Right forelimb (tissue), 1 donor: ENCODE measurements around the gene ACTR10.

Experiments
- DNase-seq: peaks from one replicate; pipeline ENCODE4 v3.0.0-alpha.2; 2018

Gene ACTR10

DNA sequence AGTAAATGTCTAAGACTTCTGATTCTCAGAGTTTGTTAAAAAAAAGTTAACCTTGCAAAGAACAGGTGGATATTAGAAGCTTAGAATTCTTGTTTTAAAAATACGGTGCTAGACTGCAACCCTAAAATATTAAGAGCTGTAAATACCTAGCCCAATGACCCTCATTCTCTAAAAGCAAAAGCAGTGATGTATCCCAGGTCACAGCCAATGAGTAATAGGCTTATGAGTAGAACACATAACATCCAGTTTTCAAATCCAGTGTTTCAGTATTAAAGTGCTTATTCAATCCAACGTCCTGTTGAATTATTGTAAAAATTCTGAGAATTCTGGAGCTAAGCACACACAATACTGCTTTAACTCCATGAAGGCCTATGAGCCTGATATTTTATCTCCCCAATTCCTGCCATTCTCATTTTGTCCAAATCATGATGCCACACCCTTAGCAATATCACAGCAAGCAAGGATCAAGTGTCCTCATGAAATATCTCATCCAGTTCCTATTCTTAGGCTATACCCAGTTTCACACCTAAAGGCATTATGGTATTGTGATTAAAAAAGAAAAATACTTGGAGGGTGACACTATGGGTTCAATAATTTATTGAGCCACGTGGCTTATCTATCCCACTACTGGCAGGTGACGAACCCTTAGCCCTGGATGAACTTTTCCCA, 83.1 kb downstream of the ACTR10 start:
- DNase-seq, result no peak

- DNase-seq, result no peak
These were observed 83.8 kb downstream of the ACTR10 start for GRCh38 chr14:58283730-58284129.

DNA sequence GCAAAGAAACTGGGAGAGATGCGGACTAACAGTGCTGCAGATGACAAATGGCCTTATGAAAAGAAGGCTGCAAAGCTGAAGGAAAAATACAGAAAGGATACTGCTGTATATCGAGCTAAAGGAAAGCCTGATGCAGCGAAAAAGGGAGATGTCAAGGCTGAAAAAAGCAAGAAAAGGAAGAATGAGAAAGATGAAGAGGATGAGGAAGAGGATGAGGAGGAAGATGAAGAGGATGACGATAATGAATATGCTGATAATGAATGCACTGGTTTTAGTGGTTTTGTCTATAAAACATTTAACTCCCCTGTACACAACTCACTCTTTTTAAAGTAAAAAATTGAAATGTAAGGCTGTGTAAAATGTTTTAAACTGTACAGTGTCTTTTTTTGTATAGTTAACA, 85.2 kb downstream of the ACTR10 start:
- DNase-seq, result no peak
